ENCODE results near the gene GIGYF1.

GIGYF1 gene

DNA sequence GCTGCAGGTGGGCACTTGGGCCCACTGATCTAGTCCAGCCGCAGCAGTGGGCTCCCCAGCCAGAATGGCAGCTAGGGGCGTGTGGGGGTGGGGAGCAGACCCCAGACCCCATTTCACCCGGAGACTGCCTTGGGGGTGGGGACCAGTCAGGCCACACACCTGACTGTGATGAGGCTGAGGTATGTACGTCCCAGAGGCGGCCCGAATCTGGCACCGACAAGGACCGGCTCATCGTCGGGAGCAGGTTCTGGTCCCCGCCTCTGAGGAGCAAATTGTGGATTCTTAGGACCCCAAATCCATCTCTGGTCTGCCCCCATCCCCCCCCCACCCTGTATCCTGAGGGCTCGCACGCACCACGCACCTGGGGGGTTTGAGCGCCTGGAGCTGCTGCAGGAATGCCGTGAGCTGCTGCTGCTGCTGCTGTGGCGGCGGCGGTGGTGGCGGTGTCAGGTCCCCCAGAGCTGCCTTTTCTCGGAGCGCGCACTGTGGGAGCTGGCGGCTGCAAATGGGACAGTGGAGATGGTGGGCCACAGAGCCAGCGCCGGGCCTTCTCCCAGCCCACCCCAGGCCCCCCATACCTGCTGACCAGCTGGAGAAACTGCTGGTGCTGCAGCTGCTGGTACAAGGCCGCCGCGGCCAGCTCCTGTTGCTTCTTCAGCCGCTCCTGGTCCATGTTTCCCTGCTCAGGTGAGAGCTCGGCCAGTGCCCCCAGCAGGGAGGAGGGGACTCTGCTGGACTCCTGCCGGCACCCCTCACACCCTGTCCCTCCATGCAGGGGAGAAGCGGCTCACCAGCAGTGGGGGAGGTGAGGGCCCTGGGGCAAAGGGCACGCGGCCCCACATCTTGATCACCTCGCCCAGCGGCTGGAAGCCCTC is 10.2 kb downstream of the GIGYF1 start:
- DNase-seq: no peak

- DNase-seq: peak; percentile 25
Observed at GRCh38 chr7:100682991-100683658, 10.9 kb downstream of the GIGYF1 start.

DNA sequence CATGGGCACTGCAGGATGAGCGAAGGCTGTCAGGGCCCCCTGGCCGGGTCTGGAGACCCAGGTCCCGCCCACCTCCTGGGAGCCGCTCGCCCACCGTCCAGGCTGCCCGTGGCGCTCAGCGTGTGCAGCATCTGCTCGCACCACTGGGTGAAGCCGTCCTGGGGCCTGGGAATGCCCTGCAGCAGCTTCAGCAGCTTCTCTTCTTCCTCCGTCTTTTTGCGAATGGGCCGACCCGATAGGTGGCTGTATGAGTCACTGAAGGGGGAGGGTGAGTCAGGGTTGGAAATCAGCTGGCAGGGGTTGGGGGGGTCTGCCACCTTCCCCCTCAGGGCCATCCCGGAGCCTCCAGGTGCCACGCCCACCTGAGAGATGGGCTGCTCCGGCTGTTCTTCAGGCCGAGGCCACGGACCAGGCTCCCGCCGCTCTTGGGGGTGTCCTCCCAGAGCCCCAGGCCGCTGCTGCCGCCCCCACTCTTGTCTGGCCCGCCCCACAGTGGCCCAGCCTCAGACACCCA is 11.8 kb downstream of the GIGYF1 start:
- no peak for DNase-seq

- no peak for DNase-seq
Observed at GRCh38 chr7:100681491-100682227, 12.4 kb downstream of the GIGYF1 start.

DNA sequence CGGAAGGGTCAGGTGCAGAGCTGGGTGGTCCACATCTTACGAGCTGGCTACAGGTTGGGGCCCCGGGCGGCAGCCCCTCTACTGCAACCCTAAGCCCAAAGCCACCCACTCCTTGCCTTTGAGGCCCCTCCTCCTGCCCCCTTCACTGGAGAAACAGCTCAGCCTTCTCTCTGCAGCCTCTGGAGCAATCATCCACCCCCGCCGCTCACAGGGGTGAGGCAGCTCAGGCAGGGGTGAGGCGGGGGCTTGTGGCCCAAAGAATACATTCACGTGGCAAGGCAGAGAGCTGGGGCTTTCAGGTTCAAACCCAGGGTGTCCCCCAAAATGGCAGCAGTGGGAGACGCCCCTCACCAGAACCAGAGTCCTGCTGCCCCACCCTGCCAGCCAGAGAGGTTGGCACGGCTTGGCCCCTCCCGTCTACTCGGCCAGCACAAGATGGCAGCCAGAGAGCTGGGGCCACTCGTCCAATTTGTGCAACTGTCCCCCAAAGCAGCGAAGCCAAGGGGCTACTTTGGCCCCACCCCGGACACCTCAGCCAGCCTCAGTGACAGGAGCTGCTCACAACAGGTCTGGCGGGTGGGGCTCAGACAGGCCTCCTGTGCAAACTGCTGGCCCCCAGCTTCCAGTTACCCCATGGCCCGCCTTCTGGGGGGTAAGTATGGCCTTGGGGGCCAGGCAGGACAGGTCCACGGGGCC is 13.3 kb downstream of the GIGYF1 start:
- DNase-seq: no peak

DNA sequence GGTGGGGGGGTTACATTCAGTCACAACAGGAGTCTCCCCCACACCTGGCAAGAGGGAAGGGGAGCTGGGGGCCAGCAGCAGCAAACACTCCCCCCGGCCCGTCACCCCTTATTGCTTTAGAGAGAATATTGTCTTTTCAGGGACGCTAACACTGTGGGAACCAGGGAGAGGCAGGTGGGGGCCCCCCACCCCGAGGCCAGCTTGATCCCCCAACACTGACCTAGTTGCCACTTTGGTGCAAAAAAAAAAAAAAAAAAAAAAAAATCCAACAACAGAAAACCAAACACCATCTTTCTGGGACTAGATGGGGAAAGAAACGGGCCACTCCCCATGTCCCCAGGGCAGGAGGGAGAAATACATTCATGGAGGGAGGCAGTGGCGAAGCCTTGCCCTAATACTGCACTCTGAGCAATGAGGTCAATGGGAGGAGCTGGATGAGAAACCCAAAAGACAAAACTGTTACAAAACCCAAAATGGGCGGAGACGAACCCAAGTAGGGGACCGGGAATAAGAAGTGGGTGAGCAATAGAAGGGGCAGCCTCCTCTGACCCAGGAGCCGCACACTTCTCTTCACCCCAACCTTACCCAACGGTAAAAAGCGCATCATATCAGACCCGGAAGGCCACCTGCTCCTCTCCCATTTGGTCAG is 14.0 kb downstream of the GIGYF1 start:
- no peak for DNase-seq

DNA sequence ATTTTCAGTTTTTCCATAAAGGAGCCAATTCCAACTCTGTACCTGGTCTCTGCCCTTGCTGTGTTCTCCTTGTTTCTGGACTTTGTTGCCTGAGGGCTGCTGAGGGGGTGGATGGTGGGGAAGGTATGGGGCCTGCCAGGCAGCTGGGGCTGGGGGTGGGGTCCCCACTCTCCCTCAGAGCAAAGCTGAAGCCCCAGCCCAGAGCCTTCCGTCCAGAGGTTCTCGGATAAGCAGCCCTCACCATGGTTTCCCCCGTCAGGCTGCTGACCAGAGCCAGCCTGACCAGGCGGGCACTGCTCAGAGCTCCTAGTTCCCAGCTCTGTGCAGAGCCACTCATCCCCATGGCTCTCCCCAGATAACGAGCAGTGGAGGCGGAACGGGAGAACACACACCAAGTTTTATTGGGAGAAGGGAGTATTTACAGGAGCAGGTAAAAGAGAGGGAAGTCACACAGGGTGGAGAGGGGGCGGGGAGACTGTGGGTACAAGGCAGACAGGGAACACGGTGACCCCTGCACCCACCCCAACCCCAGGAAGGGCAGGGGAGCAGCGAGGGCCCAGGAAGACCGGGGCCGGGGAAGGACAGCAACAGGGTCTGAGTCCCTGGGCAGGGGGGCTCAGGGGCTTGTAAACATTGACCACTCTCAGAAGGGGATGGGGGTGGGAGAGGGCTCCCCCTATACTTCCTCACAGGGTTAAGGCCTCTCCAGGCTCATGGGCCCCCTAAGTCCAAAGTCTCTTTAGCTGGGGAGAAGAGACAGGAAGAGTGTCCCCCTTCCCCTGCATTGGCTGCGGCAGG is 14.7 kb downstream of the GIGYF1 start:
- no peak for DNase-seq

- DNase-seq: no peak
Observed at GRCh38 chr7:100678291-100678984, 15.6 kb downstream of the GIGYF1 start.

GRCh38 chr7:100677308-100678267 is 16.5 kb downstream of the GIGYF1 start:
- DNase-seq: no peak

DNA sequence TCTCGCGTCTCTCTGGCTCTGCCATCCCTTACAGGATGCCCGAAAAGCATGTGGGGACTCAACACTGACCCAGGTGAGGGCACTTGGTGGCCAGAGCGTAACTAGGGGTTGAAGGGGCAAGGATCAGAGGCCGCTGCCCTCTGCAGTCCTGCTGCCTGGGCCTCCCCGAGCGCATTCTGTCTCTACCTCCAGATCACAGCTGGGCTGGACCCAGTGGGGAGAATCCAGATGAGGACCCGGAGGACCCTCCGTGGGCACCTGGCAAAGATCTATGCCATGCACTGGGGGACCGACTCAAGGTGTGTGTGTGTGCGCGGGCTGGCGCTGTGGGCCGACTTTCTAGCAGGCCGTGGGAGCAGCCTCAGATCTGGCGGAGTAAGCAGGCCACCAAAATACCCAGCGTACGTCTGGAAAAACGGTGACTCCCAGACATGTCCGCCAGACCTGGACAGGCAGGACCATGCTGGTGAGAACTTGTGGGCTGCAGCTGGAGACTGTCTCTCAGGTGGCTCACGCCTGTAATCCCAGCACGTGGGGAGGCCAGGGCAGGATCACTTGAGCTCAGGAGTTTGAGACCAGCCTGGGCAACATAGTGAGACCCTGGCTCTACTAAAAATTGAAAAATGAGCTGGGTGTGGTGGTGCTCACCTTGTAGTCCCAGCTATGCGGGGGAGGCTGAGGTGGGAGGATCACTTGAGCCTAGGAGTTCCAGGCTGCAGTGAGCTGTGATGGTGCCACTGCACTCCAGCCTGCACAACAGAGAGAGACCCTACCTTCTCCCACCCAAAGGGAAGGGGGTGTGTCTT is 17.3 kb downstream of the GIGYF1 start:
- no peak for DNase-seq

DNA sequence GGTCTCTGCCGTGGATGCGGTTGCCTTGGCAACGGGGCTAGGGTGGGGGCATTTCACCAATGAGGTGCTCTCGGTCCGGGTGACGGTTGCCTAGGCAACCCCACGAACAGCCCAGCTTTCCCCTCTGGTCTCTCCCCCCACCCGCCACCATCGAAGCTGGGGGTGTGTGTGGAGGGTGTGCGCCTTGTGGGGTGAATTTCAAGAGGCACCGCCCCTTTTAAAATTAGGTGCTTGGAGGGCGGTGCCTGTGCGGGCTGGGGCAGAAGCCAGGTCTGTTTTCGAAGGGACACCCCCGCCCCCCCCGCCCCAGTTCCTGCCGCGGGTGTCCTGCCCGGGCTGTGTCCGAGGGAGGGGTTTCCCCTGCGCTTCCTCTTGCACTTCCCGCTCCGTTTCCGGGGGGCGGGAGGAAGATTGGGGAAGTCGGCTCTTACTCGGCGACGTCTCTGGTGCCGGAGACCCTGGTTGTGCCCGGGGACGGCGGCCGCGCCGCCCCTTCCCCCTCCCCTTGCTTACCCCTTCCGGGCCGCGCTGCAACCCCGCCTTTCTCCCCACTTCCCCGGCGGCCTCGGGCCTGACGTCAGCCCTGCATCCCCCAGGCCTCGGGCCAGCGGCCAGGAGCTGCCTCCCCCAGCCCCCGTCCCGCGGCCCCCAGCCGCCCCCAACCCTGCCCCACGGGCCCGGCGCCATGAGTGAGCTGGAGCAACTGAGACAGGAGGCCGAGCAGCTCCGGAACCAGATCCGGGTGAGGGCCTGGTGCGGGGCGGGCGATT is 18.3 kb downstream of the GIGYF1 start:
- peak; percentile 87 for DNase-seq

DNA sequence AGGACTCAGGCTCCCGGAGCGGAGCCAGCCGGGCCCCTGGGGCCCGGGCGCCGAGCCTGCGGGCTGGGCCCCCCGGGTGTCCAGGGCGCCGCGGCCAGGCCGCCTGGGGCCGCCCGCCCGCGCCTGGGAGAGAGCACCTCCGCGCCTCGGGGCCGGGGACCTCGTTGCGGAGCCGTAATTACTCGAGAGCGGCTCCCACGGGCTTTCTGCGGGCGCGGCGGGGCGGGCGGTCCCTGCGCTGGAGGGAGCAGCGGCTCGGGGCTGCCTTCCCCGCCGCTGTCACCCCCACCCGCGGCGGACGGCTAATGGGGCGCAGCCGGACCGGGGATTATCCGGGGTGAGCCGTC is 19.0 kb downstream of the GIGYF1 start:
- no peak for DNase-seq

GRCh38 chr7:100674411-100675104 is 19.5 kb downstream of the GIGYF1 start:
- DNase-seq: no peak

DNA sequence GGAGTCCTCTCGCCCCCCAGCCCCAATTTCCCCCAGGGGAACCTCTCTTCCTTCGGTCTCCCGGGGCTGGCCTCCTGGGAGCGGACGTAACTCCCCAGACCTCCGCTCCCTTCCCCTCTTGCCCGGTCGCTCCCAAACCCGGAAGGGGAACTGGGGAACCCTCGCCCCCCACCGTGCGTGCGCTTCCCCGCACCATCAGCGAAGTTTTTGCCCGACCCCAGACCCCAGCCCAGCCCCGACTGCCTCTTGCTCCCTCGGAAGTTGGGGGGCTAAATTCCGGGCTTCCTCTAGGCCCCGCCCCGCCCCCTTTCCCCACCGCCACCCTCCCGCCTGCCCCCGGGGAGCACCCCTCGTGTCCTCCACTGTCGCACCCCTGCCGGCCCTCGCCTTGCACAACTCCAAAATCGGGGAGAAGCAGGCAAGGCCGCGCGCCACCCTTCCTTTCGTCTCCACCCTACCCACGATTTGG is 20.1 kb downstream of the GIGYF1 start:
- peak; percentile 69 for DNase-seq

DNA sequence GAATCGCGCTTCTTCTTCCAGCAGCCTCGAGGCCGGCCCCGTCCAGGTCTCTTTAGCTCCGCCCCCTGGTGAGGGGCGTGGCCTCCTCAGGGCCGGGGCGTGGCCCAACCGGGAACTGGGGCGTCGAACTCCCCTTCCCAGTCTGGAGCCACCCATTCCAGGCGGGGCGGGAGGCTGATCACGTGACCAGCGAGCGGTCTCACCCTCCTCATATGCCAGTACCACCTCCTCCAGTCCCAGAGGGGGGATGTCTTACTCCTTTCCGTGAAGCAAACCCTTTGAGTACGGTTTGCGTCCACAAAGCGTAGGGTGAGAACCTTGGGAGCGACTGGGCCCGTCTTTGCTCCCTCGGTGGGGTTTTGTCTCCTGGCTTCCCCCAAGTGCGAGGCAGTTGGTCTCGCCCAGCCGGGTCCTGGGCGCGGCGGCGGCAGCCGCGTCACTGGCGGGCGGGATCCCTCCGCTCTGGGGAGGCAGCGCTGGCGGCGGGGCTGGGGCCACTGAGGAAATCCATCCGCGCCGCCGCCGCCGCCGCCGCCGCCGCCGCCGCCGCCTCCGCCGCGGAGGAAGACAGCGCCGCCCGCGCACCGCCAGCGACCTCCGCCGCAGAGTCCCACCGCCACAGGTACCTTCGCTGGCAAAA is 20.6 kb downstream of the GIGYF1 start, which contains the start of gene GNB2:
Gene GNB2, plus strand, starts transcription at position 439 of the 640 bp plus-strand sequence. CDS start 2,526 bp downstream, outside the sequence.
- DNase-seq: peak; percentile 99
